H54 (cell line): ENCODE measurements around the gene PROB1.

Source experiments
- DNase-seq: peaks from one replicate; pipeline ENCODE4 v3.0.0; 2011; ENCODE audit warnings: low spot score, mixed read lengths; ENCODE audit not compliant: insufficient read length
- FAIRE-seq: peaks from 3 replicates; lab custom pipeline; 2011; peaks lifted over from hg19 to GRCh38; lab: Jason Lieb, UNC
- POLR2A ChIP-seq: IDR thresholded peaks from 2 replicates; pipeline ENCODE4 v1.6.1; 2011; ENCODE audit warnings: low read depth, mild to moderate bottlenecking, low read length

The PROB1 gene

GRCh38 chr5:139403787-139404483 is 9.0 kb upstream of the PROB1 start, which contains the start of gene SPATA24:
SPATA24 (minus strand) TSS chr5:139404089; CDS start chr5:139404060, 29 bp downstream.
- FAIRE-seq (no peak), DNase-seq (peak; percentile 95)
- no peak for TF ChIP-seq POLR2A

GRCh38 chr5:139403418-139403786 is 8.5 kb upstream of the PROB1 start:
- TF ChIP-seq POLR2A = no peak
- DNase-seq (no peak), FAIRE-seq (no peak)

GRCh38 chr5:139402561-139403158 is 7.8 kb upstream of the PROB1 start:
- TF ChIP-seq POLR2A = no peak
- no peak for DNase-seq
- FAIRE-seq = no peak

GRCh38 chr5:139401546-139401945 is 6.6 kb upstream of the PROB1 start:
- DNase-seq (no peak), FAIRE-seq (no peak)
- TF ChIP-seq POLR2A = no peak

GRCh38 chr5:139399501-139400121 is 4.7 kb upstream of the PROB1 start:
- FAIRE-seq (no peak), DNase-seq (no peak)
- TF ChIP-seq POLR2A = no peak

- no peak for TF ChIP-seq POLR2A
- FAIRE-seq (no peak), DNase-seq (no peak)
These were observed 3.0 kb upstream of the PROB1 start for GRCh38 chr5:139397921-139398320.

GRCh38 chr5:139396691-139397090 is 1.8 kb upstream of the PROB1 start:
- FAIRE-seq (no peak), DNase-seq (no peak)
- TF ChIP-seq POLR2A = no peak

GRCh38 chr5:139395844-139396640 is 1.1 kb upstream of the PROB1 start:
- peak; percentile 20 for FAIRE-seq

GRCh38 chr5:139394123-139394653 is 716 bp downstream of the PROB1 start:
- no peak for FAIRE-seq
- TF ChIP-seq POLR2A = no peak
- DNase-seq = no peak

More at GRCh38 chr5:139395844-139396640, 1.1 kb upstream of the PROB1 start:
- DNase-seq = peak; percentile 85
- no peak for TF ChIP-seq POLR2A

- FAIRE-seq (no peak), DNase-seq (no peak)
- no peak for TF ChIP-seq POLR2A
These were observed 1.3 kb downstream of the PROB1 start for GRCh38 chr5:139393497-139394122.

GRCh38 chr5:139392678-139393496 is 2.0 kb downstream of the PROB1 start:
- DNase-seq (no peak), FAIRE-seq (no peak)
- TF ChIP-seq POLR2A = no peak

- DNase-seq (no peak), FAIRE-seq (no peak)
- no peak for TF ChIP-seq POLR2A
These were observed 2.6 kb downstream of the PROB1 start for GRCh38 chr5:139392324-139392677.
